OCI-LY1 (cell line): ENCODE results near the gene ST8SIA6.

Experiments
- CTCF ChIP-seq: fragments of 200-600 bp; sonication (generic), shearing (Covaris generic); IDR thresholded peaks from 2 replicates; pipeline ENCODE4 v1.5.1; 2017; ENCODE audit warnings: mild to moderate bottlenecking, antibody characterized with exemption, low read length, moderate library complexity, mixed read lengths
- EZH2 ChIP-seq: fragments of 200-600 bp; sonication (generic), shearing (Covaris generic); IDR thresholded peaks from 2 replicates; pipeline ENCODE4 v1.8.0; 2017; ENCODE audit warnings: borderline replicate concordance, mixed run types, mild to moderate bottlenecking, antibody characterized with exemption, low read length, moderate library complexity, mixed read lengths

- no peak for TF ChIP-seq CTCF
- no peak for TF ChIP-seq EZH2
Measured at GRCh38 chr10:17497446-17498030, 43.1 kb upstream of the ST8SIA6 start.
